GM18505 (cell line): ENCODE results near the gene NUP50.

Experiments
- ATAC-seq: cut with Tn5 transposase; IDR thresholded peaks from one replicate; pipeline ENCODE4 v1.9.1; 2021; ENCODE audit not compliant: unreplicated experiment
- POLR2A ChIP-seq: IDR thresholded peaks from 4 replicates; pipeline ENCODE4 v1.6.1; 2011; ENCODE audit warnings: borderline replicate concordance; ENCODE audit not compliant: insufficient read depth, insufficient read length; ENCODE audit errors: extremely low read depth

Gene NUP50

DNA sequence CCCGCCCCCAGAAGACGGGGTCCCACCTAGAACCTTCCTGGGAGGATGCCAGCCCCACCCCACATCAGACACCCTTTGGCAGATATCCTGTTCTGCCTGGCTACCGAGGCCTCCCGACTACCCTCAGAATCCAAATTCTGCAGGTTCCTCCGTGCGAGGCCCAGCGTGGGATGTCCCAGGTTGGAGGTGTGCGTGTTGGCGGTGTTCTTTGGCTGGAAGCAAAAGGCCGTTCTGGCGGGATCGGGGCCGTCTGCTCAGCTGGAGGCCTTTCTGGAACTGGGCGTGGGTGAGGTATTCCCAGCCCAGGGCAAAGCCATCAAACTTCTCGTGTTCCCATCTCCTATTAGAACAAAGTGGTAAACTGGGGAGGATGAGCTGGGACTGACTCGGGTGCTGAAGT is 32.6 kb downstream of the NUP50 start:
- ATAC-seq, result no peak
- TF ChIP-seq POLR2A, result no peak

DNA sequence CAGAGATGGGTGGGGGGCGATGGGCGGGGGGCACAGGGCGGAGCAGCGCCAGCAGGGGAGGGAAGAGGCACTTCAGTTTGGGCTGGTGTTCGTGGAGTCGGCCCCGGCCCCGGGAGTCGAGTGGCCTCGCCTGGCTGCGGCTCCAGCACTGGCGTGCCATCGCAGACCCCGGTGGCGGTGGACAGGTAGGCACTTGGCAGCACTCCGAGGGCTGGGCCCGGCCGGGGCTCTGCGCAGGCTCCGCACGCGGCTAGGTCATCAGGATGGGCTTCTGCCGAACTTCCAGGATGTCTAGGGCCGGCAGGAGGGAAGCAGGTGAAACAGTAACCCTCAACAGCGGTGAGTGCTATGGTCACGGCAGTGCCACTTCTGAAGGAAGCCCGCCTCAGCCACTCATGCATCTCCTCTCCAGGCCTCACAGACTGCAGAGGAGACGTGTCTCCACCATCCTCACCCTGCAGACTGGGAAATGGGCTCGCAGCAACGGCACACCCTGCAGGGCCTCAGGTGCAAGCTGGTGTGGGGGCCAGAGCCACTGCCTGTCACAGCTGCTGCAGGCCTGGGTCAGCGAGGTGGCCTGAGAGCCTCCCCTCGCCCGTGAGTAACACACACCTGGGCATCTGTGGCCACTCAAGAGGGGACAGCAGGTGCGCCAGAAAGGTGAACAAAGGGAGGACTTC is 33.3 kb downstream of the NUP50 start:
- no peak for TF ChIP-seq POLR2A
- ATAC-seq, result no peak

DNA sequence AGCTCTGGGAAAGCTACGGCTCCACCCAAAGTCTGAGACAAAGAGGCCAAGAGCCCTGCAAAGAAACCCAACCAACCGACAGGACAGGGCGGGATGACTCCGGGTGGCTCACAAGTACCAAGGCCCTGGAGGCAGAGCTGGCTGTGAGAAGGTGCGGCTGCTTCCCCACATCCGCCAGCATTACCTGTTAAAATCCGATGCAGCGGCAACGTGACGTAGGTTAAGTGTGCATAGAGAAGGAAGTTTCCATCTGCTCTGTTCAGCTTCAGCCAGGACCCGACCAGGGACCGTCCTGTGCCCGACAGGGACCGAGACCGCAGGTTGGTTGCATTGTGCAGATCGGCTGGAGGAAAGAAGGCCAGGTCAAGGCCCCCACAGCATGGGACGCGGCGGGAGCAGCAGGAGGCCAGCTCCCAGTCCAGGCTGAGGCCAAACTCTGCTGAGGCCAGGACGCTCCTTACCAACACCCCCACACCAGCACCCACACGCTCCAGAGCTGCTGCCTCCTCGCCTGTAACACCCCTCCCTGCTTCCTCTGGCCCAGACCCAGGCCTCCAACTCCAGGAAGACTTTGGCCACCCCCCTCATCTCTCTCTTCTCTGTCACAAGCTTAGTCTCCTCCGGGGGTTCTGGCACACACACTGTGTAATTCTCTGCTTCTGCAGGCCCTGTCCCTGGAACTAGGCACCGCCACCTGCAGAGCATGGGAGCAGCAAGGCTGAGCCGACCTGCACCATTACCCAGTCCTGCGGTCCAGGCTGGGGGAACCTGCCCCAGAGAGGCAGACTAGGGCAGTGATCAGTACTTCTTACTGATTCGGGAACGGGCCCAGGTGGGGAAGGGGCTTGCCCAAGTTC is 34.1 kb downstream of the NUP50 start:
- TF ChIP-seq POLR2A, result no peak
- no peak for ATAC-seq

DNA sequence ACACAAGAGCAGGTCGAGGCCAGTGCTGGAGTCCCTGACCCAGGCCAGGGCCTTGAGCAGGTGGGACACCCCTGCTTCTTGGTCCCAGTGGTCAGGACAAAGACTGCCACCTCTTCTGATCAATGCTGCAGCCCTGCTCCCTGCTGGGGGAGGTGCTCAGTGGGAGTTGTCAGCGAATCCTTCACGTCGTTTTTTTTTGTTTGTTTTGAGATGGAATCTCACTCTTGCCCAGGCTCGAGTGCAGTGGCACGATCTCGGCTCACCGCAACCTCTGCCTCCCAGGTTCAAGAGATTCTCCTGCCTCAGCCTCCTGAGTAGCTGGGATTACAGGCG is 34.7 kb downstream of the NUP50 start:
- no peak for ATAC-seq
- TF ChIP-seq POLR2A, result no peak

GRCh38 chr22:45199723-45200122 is 36.0 kb downstream of the NUP50 start:
- no peak for ATAC-seq
- TF ChIP-seq POLR2A, result no peak

- TF ChIP-seq POLR2A, result no peak
- no peak for ATAC-seq
Observed at GRCh38 chr22:45200230-45200629, 36.5 kb downstream of the NUP50 start.

DNA sequence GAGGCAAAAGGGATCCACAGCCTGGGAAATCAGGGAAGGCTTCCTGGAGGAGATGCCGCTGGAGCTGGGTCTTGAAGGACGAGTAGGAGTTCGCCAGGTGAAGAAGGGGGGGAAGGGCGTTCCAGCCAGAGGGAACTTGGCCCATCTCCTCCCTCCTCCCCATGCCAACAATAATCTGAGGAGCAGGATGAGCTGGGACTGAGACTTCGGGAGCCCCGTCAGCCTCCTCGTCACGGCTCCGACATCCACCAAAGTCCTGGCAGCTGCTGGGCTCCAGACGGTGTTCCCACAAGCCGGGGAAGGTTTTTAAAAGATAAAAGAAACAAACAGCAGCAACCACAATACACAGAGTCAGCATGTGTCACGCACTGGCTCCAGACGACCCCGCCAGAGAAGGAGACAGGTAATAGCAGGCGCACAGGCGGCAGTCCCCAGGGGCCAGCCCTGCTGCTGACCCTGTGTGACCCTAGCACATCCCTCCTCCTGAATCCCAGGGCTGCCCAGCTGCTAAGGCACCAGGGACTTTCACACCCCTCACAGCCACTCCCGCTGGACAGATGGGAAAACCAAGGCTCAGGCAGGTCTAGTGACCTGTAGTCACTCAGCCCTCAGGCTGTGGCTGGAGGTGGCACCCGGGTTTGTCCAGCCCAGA is 37.3 kb downstream of the NUP50 start:
- no peak for ATAC-seq
- TF ChIP-seq POLR2A, result no peak

- no peak for ATAC-seq
- TF ChIP-seq POLR2A, result no peak
Observed at GRCh38 chr22:45201678-45202332, 38.1 kb downstream of the NUP50 start.

- ATAC-seq, result no peak
- no peak for TF ChIP-seq POLR2A
Observed at GRCh38 chr22:45202333-45203149, 38.8 kb downstream of the NUP50 start.

DNA sequence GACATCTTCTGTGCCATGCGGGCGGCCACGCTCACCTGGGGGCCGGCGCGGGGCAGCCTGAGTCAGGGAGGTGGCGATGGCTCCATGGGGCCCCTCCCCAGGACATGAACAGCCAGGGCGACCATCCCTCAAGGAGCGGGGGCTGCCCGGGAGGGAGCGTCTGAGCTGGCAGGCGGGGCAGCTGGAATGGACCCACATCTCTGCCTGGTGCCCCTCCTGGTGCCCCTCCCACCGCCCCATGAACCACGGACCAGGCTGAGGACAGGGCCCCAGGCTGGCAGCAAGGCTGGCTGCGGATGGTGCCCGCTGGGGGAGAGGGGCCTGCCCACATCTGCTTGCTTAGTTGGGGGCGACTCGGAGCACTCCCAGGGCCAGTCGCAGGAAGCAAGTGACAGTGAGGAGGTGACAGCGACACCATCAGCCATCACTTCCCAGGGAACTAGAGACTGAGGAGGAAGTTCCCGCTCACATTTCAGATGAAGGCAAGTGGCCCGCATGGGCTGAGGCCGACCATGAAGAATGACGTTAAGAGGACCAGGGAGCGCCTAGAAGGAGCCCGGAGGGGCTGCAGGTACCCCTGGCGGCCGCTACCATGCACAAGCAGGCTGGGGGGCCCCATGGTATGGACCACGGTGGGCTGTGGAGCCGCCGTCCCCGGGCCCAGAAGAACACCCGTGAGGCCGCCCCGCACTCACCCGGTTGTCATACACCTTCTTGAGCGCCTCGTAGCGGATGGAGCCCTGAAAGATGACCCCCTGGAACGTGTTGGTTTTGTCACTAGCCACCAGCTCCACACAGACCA is 39.6 kb downstream of the NUP50 start:
- TF ChIP-seq POLR2A, result no peak
- no peak for ATAC-seq

- no peak for TF ChIP-seq POLR2A
- ATAC-seq, result no peak
Observed at GRCh38 chr22:45204241-45204640, 40.5 kb downstream of the NUP50 start.

GRCh38 chr22:45204819-45205218 is 41.1 kb downstream of the NUP50 start:
- no peak for TF ChIP-seq POLR2A

More at GRCh38 chr22:45204819-45205218, 41.1 kb downstream of the NUP50 start:
- no peak for ATAC-seq
